Hematopoietic multipotent progenitor cell treated with erythropoietin and hydrocortisone succinate and interleukin-3 and kit ligand, for 8 days (in vitro differentiated cells): ENCODE measurements around the gene WDR64.

ENCODE experiments used
- DNase-seq: peaks from one replicate; pipeline ENCODE4 v3.0.0-alpha.2; 2015

Gene WDR64

GRCh38 chr1:241652012-241652411 is at the start of gene WDR64:
WDR64 (plus strand) TSS chr1:241652281; CDS start chr1:241652485, 204 bp downstream.
- no peak for DNase-seq

- DNase-seq: no peak
Measured at GRCh38 chr1:241603731-241604245, 48.3 kb upstream of the WDR64 start.

GRCh38 chr1:241605146-241605805 is 46.8 kb upstream of the WDR64 start:
- DNase-seq: no peak

GRCh38 chr1:241606544-241606943 is 45.5 kb upstream of the WDR64 start:
- DNase-seq: no peak

GRCh38 chr1:241607497-241607896 is 44.6 kb upstream of the WDR64 start:
- DNase-seq: no peak

GRCh38 chr1:241608379-241609033 is 43.6 kb upstream of the WDR64 start:
- DNase-seq: no peak

GRCh38 chr1:241610056-241610815 is 41.8 kb upstream of the WDR64 start:
- peak; percentile 41 for DNase-seq

- peak; percentile 87 for DNase-seq
Measured at GRCh38 chr1:241611063-241611462, 41.0 kb upstream of the WDR64 start.

GRCh38 chr1:241611736-241612135 is 40.3 kb upstream of the WDR64 start:
- no peak for DNase-seq

- DNase-seq: no peak
Measured at GRCh38 chr1:241612533-241613477, 39.3 kb upstream of the WDR64 start.

- no peak for DNase-seq
Measured at GRCh38 chr1:241614144-241614543, 37.9 kb upstream of the WDR64 start.

- no peak for DNase-seq
Measured at GRCh38 chr1:241614572-241614971, 37.5 kb upstream of the WDR64 start.

GRCh38 chr1:241615043-241615974 is 36.8 kb upstream of the WDR64 start:
- DNase-seq: no peak

- DNase-seq: no peak
Measured at GRCh38 chr1:241617426-241617825, 34.7 kb upstream of the WDR64 start.

- no peak for DNase-seq
Measured at GRCh38 chr1:241622669-241623068, 29.4 kb upstream of the WDR64 start.

- peak; percentile 71 for DNase-seq
Measured at GRCh38 chr1:241624935-241625334, 27.1 kb upstream of the WDR64 start.

- DNase-seq: peak; percentile 71
Measured at GRCh38 chr1:241627453-241628259, 24.4 kb upstream of the WDR64 start.

- no peak for DNase-seq
Measured at GRCh38 chr1:241630005-241630404, 22.1 kb upstream of the WDR64 start.

GRCh38 chr1:241630476-241630875 is 21.6 kb upstream of the WDR64 start:
- no peak for DNase-seq

GRCh38 chr1:241630899-241631298 is 21.2 kb upstream of the WDR64 start:
- DNase-seq: no peak
